GM21529 (cell line): ENCODE results near the gene ARHGAP27.

Source experiments
- ATAC-seq: cut with Tn5 transposase; IDR thresholded peaks from one replicate; pipeline ENCODE4 v1.9.1; 2021; ENCODE audit not compliant: unreplicated experiment

ARHGAP27 gene

DNA sequence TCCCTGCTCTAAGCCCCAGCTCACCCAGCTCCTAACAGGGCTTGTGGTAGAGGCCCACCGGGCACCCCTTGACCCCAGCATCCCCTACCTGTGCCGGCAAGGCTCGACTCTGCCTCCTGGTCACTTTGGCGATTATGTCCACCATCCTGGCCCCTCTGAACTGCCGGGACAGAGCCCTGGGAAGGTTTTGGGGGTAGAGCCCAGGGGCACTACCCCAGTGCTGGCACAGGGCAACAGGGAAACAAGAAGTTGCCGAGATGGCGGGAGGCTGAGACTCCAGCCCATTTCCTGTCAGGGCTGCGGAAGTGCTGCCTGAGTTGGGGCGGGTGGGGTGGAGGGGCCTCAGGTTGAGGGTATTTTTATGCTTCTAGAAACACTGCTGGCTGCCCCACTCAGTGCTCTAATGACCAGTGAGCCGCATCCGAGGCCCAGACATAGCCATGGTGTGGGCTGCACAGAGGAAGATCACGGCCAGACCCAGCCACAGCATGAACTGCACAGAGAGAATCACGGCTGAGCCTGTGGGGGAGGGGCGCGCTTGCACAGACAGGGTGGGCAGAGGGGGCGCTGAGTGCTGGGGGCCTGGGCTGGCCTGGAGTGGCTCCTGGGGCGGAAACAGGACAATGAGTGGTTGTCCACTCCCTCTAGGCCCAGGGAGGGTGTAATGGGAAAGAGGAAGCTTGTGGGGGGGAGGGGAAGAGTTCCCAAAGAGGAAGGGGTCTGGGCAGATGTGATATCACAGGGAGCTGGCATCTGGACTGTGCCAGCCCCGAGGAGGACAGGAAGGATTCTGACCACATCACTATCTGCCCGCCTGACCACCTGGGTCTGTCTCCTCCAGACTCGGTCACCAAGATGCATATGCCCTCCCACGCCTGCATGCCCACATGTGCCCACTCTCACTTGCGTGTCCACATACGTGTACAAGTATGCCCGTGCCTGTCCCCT, 22.3 kb downstream of the ARHGAP27 start:
- no peak for ATAC-seq

DNA sequence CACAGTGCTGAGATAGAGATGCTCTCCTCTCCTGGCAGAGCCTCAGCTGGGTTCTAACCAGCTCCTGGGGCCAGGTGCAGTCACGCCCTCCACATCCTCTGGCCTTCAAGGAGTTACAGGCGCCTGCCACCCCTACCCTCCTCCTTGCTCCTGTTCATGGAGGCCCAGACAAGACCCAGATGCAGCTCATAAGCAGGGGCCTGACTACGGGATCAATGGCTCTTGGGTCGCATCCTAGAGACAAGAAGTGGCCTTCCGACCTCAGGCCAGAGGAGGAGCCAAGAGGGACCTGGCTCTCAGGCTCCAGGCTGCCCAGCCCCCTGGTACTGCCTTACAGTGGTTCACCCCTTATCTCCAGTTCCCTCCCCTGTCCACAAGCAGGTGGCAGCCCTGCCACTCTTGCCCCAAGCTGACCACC, 23.0 kb downstream of the ARHGAP27 start:
- no peak for ATAC-seq

DNA sequence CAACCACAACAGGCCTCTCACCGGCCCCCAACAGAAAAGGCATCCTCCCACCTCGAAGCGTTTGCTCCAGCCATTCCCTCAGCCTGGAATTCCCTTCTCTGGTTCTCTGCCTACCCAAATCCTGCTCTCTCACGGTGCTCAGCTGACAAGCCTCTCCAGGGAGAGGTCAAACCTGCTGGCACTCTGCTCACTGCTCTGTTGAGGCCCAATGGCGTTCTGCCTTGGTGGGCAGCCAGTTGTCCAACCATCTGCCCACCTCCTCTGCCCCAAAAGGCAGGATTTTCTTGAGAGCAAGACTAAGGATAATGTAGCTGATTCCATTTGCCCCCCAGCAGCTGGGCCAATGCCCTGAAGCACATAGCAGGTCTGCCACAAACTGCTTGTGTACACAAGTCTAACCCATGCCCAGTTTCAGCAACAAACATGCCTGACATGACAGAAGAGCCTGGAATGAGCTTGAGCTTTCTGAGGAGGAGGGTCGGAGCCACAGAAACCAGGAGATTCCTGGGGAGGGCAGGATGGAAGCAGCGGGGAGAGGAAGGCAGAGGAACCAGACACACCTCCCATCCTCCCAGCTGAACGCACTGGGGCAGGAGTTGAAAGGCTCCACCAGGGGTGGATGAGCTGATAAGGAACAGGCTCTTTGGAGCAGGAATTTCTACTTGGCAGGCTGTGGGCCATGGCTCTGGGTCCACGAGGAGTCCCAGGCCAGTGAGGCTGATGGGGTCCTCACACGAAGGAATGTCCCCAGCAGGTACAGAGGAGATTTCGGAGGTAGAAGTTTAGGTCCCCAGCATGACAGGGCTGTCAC, 23.9 kb downstream of the ARHGAP27 start:
- ATAC-seq, result no peak

DNA sequence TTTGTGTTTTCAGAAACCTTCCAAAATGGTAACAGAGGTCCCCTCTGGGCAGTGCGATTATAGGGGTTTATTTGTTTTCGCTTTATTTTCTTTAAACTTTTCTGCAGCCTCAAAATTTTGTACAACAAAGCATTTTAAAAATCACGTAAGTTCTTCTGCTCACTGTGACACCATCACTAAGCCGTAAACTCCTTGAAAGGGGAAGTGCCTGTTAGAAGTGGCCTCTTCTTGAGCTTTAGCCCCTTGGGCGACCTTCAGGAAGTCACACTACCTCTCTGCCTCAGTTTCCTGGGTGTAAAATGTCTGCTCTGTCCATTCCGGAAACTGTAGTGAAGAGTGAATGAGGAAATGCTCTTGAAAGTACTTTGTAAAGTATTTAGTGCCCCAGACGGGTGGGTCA, 26.6 kb downstream of the ARHGAP27 start:
- no peak for ATAC-seq

DNA sequence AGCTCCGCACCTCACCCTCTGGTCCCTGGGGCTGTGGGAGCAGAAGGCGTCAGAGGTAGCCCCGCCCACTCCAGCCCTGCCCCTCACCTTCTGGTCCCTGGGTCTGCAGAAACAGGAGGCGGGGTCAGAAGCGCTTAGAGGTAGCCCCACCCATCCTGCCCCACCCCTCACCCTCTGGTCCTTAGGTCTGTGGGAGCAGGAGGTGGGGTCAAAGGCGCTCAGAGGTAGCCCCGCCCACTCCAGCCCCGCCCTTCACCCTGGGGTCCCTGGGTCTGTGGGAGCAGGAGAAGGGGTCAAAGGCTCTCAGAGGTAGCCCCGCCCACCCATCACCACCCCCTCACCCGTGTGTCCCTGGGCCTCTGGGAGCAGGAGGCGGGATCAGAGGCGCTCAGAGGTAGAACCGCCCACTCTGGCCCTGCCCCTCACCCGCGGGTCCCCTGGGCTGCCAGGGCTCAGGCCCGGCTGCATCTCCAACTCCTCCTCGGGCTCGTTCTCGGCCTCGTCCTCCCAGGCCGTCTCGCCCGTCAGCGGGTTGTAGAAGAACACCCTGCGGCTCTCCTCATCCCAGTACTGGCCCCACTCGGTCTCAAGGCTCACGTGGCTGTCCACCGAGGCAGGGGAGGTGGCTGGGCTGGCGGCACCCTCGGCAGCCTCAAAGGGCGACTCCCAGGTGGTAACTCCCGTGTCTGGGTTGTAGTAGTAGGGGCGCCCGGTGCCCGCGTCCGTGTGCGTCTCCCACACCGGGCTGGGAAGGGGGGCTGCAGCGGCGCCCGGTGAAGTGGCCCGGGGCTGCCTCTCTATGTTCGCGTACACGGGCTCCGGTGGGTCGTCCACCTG, 27.2 kb downstream of the ARHGAP27 start:
- no peak for ATAC-seq

DNA sequence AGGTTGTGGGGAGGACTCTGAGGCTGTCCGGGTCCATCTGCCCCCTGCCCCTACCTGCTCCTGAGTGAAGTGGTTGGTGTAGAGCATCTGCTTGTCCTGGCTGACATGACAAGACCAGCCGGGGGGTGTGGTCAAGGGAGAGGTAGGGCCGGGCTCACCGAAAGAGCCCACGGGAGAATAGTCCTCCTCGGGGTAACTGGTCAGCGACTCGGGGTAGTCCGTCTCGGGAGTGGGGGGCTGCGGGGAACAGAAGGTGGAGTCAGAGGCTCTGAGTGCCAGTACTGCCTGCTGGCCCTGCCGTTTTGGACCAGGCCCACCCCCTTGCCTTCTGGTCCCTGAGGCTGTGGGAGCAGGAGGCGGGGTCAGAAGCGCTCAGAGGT, 27.8 kb downstream of the ARHGAP27 start:
- no peak for ATAC-seq

DNA sequence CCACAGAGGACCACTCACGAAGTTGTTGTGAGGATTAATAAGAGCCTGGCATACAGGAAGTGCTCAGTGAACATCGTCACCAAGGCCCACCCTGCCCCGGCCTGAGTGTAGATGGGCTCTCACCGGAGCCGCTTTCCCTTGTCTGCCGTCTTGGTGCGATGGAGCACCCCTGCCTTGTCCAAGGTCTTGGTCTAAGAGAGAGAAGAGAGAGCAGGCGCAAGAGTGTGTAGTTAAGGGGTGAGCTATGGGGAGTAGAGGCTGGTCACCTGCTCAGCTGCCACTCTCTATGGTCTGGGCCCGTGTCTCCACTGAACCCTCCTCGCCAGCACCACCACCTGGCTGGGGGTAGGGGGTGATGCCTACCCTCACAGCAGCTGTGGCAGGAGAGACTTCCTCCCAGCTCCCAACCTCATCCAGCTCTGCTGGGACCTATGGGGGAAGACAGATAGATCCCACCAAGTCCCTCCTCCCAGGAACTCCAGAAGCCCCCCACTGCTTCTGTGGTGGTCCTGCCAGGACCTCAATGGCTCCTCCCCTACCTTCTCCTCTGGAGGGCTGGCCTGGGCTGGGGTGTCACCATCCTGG, 28.7 kb downstream of the ARHGAP27 start:
- no peak for ATAC-seq

GRCh38 chr17:45402916-45403315, 29.8 kb downstream of the ARHGAP27 start:
- no peak for ATAC-seq

GRCh38 chr17:45398800-45399199, 33.9 kb downstream of the ARHGAP27 start:
- ATAC-seq, result no peak

DNA sequence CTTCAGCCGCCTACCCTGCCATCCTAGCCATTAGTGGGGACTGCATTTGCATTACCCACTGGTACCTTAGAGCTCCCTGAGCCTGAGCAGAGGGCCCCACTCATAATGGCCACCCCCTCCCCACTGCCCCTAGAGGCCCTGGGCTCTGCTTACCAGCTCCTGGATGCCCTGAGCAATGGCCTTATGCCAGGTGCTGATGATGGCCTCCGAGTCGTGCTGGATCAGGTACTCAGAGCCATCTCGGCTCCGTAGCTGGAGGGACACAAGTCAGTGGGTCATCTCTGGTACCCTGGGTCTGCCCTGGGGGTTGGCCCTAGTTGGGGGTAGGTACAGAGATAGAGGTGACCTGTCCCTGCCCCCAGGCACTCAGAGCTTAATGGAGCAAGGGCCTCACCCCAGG, 34.9 kb downstream of the ARHGAP27 start:
- no peak for ATAC-seq

GRCh38 chr17:45396496-45397205, 36.0 kb downstream of the ARHGAP27 start:
- no peak for ATAC-seq

DNA sequence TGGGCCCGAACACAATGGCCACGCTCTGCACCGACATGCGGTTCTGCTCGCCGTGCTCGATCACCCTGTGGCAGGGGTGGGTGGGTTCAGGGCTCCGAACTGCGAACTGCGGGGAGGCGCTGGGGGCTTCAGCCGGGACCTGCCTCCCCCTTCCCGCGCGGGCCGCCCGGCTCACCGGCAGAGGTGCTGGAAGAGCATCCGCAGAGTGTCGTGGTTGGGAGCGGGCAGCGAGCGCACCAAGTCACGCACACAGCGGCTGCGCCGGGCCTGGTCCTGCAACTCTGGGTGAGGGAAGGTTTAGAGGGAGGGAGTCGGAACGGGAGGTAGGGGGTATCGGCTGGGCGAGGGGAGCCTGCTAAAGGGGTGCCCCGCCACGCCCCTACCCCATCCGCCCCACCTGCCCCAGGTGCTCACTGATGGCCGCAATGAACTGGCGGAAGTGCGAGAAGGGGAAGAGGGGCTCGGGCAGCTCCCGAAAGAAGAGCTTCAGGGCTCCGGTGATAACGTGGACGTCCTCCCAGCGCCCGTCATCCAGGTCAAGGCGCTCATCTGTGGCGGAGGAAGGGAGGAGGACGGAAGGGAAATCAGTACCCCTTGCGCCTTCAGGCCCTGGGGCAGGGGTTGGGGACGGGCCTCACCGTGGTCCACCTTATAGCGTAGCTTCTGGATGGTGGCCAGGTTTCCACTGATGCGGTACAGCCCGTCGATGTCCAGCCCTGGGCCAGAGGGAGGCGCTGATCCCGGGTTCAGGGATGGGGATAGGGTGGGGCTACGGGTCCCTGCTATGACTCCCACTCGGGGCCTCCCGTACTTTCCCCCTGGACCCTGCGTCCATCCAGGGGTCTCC, 36.9 kb downstream of the ARHGAP27 start:
- no peak for ATAC-seq

DNA sequence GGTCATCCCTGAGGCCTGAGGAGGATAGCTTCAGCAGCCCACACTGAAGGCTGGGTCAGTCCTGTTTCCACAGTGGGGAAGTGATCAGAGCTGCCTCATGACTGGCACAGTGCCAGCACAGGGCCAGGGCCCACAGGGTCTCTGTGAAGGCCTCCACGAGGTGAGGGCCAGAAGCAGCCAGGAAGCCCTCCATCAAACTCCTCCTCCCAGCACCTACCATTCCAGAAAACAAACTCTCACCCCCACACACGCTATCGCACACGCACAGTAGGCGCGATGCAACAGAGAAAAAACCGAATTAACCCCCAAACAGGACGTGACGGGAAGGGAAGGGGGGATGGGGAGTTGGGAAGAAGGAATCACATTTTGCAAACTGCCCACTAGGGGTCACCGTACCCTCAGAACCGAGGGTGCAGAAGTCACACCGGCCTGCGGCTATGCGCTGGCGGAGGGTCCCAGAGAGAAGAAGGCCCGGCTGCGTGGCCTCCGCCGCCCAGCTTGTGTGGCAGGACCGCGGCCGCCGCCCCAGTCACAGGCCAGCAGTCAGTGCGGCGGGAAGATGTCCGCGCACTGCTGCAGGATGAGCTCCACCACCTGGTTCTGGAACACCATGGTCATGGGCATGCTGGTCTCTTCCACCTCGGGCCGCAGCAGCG, 37.6 kb downstream of the ARHGAP27 start:
- no peak for ATAC-seq

GRCh38 chr17:45394564-45394912, 38.1 kb downstream of the ARHGAP27 start:
- no peak for ATAC-seq

GRCh38 chr17:45394091-45394490, 38.6 kb downstream of the ARHGAP27 start:
- no peak for ATAC-seq

- no peak for ATAC-seq
Observed at GRCh38 chr17:45393411-45393810, 39.3 kb downstream of the ARHGAP27 start.

DNA sequence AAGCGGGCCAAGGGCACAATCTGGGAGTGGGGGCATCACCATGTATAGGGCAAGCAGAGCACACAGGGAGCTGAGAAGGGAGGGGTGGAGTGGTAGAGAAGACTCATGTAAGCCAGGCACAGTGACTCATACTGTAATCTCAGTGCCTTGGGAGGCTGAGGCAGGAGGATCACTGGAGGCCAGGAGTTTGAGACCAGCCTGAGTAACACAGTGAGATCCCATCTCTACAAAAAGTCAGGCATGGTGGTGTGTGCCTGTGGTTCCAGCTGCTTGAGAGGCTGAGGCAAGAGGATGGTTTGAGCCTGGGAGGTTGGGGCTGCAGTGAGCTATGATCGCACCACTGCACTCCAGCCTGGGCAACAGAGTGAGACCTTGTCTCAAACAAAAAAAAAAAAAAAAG, 40.8 kb downstream of the ARHGAP27 start:
- no peak for ATAC-seq

GRCh38 chr17:45391291-45391690, 41.4 kb downstream of the ARHGAP27 start:
- no peak for ATAC-seq

DNA sequence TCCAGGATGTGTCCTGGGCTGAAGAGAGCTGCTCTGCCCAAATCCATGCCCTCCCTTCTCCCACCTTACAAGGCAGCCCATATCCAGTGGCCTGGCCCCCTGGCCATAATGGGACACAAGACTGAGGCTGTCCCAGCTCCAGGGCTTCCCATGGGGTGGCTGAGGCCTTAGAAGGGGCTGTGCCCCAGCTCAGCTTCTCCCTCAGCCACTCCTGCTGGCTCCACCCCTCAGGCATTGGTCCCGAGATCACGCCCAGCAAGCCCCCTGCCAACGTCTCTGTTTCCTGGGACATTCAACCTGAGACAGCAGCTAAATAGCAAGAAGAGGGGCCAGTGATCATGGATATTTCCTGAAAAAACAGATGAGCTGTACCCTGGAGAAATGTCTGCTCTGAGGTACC, 43.3 kb downstream of the ARHGAP27 start:
- ATAC-seq, result no peak
